Fibroblast of villous mesenchyme (primary cell): ENCODE results near the gene ZNF280A. TPM values are rescaled to one million over a fixed set of nuclear protein-coding genes. Genes with fewer than 3 reads are reported as not detected.
A peak's percentile ranks its signal among the peaks of the same experiment; 100 is the strongest.
"Not testable (repeated sequence)": the region's sequence is repeated elsewhere in the genome, so short reads cannot be mapped to it uniquely, and the experiment has no call there.

ENCODE experiments used
- DNase-seq: peaks from one replicate; pipeline ENCODE4 v3.0.0-alpha.2; 2010; ENCODE audit warnings: low read depth
- H3K4me3 ChIP-seq: 2 replicates; pipeline ENCODE4 v1.5.1; 2011; ENCODE audit warnings: low read depth, mild to moderate bottlenecking, low read length
- CTCF ChIP-seq: IDR thresholded peaks from 2 replicates; pipeline ENCODE4 v1.5.1; 2012; ENCODE audit warnings: low read depth, mild to moderate bottlenecking, low read length; ENCODE audit not compliant: insufficient read depth
- total RNA-seq: library from RNA; depleted of rRNA; stranded (reverse); fragments of >200 nt; gene quantifications from 2 replicates; pipeline ENCODE4 v1.2.3, GENCODE V29; 2012

The ZNF280A gene
- total RNA-seq, 1 donor: not detected

GRCh38 chr22:22515890-22516289 lies 4.2 kb downstream of the ZNF280A start:
- DNase-seq: no peak
- TF ChIP-seq CTCF: no peak
- H3K4me3 ChIP-seq: no peak overlapping the region

- not testable (repeated sequence) for H3K4me3 ChIP-seq, DNase-seq
These were observed 5.6 kb downstream of the ZNF280A start for GRCh38 chr22:22514431-22514830.

- no peak for DNase-seq
These were observed 6.5 kb downstream of the ZNF280A start for GRCh38 chr22:22513619-22514018.

GRCh38 chr22:22512951-22513350 lies 7.1 kb downstream of the ZNF280A start:
- no peak overlapping the region for H3K4me3 ChIP-seq
- TF ChIP-seq CTCF: no peak
- DNase-seq: no peak

More at GRCh38 chr22:22513619-22514018, 6.5 kb downstream of the ZNF280A start:
- TF ChIP-seq CTCF: no peak
- H3K4me3 ChIP-seq: no peak overlapping the region

GRCh38 chr22:22510833-22511232 lies 9.2 kb downstream of the ZNF280A start:
- H3K4me3 ChIP-seq, DNase-seq: not testable (repeated sequence)

- not testable (repeated sequence) for H3K4me3 ChIP-seq, DNase-seq
These were observed 10.2 kb downstream of the ZNF280A start for GRCh38 chr22:22509912-22510311.

- peak; percentile 71 for TF ChIP-seq CTCF
- peak within 1 kb of the TSS; percentile 84 for H3K4me3 ChIP-seq
- DNase-seq: peak; percentile 85
These were observed 11.5 kb downstream of the ZNF280A start, which contains the start of gene ZNF280B for GRCh38 chr22:22508274-22509176. ZNF280B (minus strand) TSS chr22:22508742; CDS start chr22:22489398, 19,344 bp downstream.

- TF ChIP-seq CTCF: no peak
These were observed 12.3 kb downstream of the ZNF280A start for GRCh38 chr22:22507743-22508273.

More at GRCh38 chr22:22507743-22508273, 12.3 kb downstream of the ZNF280A start:
- DNase-seq: peak; percentile 1
- peak overlapping the region; percentile 84 for H3K4me3 ChIP-seq
